ENCODE results near the gene EXTL1.

The EXTL1 gene

DNA sequence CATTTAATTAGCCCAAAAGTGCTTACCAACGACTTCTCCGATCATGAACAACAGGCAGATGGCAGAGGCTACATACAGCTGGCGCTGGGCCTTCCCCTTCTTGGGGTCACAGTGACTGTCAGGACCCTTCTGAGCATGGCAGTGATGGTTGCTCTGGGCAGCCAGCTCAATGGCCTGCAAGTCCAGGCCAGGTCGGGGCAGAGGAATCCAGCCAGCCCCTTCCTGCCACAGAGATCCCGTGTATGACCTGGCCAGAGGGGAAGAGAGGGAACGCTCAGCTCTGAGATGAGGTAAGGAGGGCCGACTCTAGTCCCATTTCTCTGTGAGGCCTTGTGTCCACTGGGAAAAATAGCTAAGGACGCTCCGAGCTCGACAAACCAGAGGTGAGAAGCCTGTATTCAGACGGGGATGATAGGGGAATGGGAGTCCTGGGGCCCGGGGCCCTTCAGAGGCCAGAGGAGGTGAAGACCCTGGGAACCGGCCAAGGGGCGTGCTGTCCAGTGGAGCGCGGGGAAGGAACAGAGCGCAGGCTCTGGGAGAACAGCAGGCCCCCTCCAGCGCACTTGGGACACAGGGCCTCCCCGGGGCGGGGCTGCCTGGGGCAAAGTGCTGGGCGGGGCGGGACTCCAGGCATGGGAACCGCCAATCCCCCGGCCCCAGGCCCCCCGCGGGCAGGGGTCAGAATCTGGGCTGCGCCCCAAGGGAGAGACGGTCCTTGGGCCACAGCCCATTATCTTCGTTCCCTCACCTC lies 23.6 kb downstream of the EXTL1 start:
- DNase-seq: no peak

GRCh38 chr1:26045722-26046245 lies 24.2 kb downstream of the EXTL1 start, which contains the start of gene SLC30A2:
SLC30A2 (minus strand) TSS chr1:26046118; CDS start chr1:26045896, 222 bp downstream.
- no peak for DNase-seq

GRCh38 chr1:26046246-26047095 lies 24.9 kb downstream of the EXTL1 start:
- no peak for DNase-seq

DNA sequence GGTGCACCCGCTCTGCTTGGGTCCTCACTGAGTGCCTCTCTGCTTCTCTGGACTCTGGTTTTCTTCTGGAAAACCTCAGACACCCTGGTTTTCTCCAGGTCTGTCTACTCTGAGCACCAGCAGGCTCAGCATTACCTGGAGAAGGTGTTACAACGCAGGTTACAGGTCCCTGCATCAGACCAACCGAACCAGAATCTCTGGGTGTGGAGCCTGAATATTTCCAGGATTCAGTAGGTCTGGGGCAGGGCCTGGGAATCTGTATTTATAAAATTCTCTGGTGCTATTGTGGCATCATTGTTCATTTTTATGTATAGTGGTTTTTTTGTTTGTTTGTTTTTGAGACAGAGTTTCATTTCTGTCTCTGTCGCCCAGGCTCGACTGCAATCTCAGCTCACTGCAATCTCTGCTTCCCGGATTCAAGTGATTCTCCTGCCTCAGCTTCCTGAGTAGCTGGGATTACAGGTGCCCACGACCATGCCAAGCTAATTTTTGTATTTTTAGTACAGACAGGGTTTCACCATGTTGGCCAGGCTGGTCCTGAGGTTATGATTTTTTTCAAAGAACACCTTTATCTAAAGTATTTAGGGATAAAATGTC lies 25.8 kb downstream of the EXTL1 start:
- no peak for DNase-seq

GRCh38 chr1:26049531-26050247 lies 28.1 kb downstream of the EXTL1 start:
- peak; percentile 45 to 62 (median 50) for DNase-seq

DNA sequence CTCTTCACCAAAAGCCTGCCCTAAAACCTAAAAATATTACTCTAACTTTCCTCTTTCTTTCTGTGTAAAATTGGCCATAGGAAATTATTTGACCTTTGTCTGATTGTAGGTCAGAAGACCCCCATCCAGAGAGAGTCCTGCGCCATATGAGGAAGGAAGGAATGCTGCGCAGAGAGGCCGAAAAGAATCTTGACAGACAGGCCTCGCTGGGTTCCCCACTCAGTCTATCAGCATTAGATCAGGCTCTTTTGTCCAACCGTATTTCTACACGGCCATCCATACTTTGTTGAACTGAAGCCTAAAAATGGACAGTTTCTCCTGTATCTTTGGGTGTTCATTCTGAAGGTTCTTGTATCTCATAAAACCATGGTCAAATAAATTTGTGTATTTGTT lies 28.7 kb downstream of the EXTL1 start:
- DNase-seq: no peak

DNA sequence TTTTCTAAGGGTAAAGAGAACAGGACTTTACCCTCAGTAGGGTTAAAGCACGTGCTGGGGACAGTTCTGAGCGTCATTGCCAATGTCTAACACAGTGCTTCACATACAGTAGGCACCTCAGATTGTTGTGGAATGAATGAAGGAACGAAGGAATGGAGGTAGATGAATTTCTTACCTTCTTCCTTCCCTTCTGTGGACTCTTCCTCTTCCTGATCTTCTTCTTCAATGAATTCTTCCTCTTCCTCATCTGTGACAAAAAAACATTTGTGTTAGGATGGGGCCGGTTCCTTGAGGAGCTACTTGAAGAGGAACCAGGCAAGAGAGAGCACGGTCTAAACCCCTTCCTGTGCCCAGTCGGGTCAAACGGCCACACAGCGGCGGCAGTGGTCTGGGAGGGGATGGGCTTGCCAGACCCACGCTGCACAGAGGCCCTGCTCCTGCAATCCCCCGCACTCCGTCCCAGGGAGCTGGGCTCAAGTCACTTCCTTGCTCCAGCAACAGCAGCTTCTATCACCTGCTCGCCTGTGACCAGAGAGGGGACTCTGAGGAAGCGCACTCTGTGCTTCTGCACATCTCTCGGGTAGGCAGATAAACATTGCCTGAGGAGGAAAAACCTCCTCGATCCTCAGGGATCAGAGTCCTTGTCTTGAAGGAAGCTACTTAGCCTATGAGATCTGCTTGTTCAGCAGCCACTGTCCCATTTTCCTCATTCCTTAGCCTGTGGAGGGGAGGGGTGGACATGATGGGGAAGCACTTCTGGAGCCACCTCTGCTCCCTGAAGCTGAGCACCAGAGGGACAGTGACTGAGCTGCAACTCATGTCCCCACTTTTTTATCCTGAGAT lies 32.4 kb downstream of the EXTL1 start:
- peak in 1 of 3 donors; percentile 22 for DNase-seq

- no peak for DNase-seq
These were observed 33.5 kb downstream of the EXTL1 start for GRCh38 chr1:26055041-26055440.

DNA sequence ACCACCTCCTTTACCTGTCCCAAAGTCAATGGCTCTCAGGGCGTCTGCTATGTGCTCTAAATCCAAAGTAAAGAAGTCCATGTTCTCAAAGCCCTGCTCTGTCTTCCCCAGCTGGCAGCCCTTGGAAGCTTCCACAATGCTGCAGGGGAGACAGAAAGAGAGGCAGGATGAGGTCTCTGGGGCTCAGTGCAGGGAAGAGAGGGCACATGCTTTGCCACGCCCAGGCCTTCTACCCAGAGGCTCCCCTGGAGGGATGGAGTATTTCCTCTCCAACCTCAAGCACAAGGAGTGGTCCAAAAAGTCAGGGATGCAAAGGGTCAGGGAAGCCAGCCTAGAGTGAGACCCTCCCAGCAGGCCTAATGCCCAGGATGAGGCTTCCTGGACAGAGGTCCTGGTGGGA lies 35.6 kb downstream of the EXTL1 start:
- no peak for DNase-seq

GRCh38 chr1:26058052-26058595 lies 36.5 kb downstream of the EXTL1 start:
- no peak for DNase-seq

GRCh38 chr1:26059906-26060305 lies 38.3 kb downstream of the EXTL1 start:
- DNase-seq: no peak

DNA sequence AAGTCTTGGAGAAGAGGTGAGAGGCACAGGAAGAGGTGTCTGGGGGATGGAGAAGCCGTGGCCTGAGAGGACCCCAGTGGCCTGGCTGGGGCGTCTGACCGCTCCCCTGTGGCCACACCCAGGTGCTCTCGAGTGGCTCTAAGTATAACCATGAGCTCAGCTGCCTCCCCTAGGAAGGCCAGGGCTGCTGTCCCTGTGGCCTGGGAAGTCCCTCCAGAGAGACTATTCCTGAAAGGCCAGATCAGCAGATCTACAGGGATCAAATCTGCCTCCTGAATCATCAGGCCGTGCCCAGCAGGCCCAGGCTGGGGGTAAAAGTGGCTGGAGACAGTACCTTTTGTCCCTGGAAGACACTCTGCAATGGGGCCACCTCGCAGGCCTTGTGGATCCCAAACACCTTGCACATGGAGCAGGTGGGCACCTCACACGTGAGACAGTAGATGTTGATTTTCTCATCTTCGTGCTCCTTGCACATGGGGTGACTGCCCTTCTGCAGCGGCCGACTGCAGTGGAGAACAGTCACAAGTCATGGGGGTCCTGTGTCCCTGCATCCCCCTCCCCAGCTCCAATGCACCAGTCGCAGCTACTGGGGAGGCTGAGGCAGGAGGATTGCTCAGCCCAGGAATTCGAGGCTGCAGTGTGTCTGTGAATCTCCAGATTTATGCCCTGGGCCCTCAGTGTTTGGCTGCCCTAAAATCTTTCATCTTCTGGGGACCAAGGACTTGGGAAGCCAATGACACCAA lies 39.4 kb downstream of the EXTL1 start:
- DNase-seq: no peak

- DNase-seq: no peak
These were observed 43.0 kb downstream of the EXTL1 start for GRCh38 chr1:26064553-26064952.

DNA sequence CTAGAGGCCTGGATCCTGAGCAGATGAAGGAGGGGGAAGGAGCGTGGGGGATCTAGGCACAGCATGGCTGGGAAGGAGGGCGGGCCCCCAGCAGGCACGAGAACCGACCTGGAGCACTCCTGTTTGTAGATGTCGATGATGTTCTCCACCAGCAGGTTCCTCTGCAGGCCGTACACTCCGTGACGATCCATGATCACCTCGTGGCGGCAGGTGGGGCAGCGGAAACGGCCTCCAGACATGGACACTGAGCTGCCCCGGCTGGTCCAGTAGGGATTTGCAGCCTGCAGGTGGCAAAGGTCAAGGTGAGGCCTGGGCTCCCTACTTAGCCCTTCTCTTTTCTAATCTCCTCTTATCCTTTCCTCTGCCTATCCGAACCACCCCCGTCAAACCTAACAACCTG lies 44.6 kb downstream of the EXTL1 start:
- DNase-seq: no peak

DNA sequence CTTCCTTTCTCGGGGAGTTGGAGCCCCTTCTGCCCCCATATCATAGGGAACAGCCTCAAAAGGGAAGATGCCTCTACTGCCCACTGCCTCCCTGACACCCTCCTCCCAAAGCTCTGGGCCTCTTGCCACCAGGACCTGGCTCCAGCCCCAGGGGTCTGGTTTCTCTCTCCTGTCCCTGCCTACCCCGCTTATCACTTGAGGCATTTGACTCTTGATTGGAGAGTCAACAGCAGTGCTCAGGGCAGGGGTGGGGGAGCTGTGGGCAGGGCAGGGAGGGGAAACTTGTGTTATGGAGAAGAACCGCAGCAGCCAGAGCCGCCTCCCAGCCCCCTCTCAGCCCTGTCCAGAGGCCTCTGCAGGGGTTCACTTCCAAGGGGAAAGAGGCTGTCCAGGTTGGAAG lies 45.3 kb downstream of the EXTL1 start:
- no peak for DNase-seq

GRCh38 chr1:26067432-26067911 lies 45.9 kb downstream of the EXTL1 start, which contains the start of gene TRIM63:
TRIM63 (minus strand) TSS chr1:26067630; CDS start chr1:26067494, 136 bp downstream.
- no peak for DNase-seq

GRCh38 chr1:26069941-26070295 lies 48.3 kb downstream of the EXTL1 start:
- DNase-seq: no peak

- peak in 2 of 3 donors; percentile 11 to 21 for DNase-seq
These were observed 48.9 kb downstream of the EXTL1 start for GRCh38 chr1:26070296-26070962.

DNA sequence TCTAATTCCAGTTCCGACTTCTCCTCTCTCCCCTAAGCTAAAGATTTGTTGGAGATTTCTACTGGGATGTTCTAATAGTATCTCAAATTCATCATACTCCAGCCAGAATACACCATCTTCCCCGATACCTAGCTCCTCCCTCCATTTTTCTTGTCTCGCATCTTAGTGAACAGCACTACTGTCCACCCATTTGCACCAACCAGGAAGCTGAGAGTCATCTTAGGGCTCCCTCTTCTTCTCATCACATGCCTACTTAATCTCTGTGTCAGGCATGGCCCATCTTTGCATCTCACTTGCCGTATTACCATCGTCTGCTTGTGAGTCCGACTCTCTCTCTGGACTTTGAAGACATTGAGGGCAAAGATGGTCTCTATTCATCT lies 49.4 kb downstream of the EXTL1 start:
- no peak for DNase-seq

DNA sequence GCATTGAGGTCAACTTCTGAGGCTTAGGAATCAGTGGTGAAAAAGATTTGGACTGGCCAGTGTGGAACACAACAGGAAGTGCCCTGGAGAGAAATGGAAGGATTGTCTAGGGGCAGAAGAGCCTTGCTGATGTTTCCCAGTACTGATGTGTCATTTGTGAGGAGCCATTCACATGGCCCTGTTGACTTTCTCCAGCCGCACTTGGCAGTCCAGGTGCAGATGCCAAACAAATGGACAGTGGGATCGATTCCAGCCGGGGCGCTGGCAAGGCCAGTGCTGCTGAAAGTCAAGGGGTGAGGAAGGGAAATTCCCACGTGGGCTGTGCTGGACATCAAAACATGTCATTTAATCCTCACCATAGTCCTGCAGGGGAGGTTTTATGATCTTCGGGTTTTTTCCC lies 50.7 kb downstream of the EXTL1 start:
- peak in 2 of 3 donors; percentile 28 to 50 for DNase-seq

All from suppressor macrophage treated with lipopolysaccharide for 1 hour (primary cell).